Mammary epithelial cell (primary cell): Measurements from ENCODE around the gene RPAIN.

Source experiments
- EZH2 ChIP-seq: IDR thresholded peaks from 2 replicates; pipeline ENCODE4 v1.6.1; 2012; ENCODE audit warnings: low read length, inconsistent platforms, borderline replicate concordance
- TF ChIP-seq, protein P1 (sequence below), 2 donors: IDR thresholded peaks in 1 of 2; conservative IDR thresholded peaks in 1 of 2; 2 replicates each; pipeline ENCODE4 v1.5.1; 2011 to 2012; ENCODE audit warnings: inconsistent platforms in 2 of 2, low read length in 2 of 2, mild to moderate bottlenecking in 2 of 2, control low read depth in 1 of 2, low read depth in 1 of 2; ENCODE audit not compliant: insufficient read depth in 1 of 2; ENCODE audit errors: extremely low read depth in 1 of 2

DNA sequence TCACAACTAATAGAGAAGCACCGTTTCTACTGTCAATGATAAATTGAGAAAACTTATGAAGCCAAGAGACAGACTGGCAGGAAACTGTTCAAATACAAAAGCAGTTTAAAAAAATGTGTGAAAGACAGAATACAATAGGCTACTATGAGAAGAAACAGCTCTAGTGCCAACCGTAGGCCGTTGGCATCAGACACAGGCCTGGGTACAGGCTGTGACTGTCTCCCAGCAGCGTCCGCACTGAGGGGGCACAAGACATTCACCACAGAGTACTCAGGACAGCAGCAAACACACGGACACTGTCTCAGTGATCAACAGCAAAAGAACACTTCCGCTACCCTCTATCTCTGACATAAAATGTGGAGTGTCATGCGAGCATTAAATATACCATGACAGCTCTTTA, 26.8 kb downstream of the RPAIN start:
- no peak for TF ChIP-seq EZH2
- TF ChIP-seq, protein P1, sequence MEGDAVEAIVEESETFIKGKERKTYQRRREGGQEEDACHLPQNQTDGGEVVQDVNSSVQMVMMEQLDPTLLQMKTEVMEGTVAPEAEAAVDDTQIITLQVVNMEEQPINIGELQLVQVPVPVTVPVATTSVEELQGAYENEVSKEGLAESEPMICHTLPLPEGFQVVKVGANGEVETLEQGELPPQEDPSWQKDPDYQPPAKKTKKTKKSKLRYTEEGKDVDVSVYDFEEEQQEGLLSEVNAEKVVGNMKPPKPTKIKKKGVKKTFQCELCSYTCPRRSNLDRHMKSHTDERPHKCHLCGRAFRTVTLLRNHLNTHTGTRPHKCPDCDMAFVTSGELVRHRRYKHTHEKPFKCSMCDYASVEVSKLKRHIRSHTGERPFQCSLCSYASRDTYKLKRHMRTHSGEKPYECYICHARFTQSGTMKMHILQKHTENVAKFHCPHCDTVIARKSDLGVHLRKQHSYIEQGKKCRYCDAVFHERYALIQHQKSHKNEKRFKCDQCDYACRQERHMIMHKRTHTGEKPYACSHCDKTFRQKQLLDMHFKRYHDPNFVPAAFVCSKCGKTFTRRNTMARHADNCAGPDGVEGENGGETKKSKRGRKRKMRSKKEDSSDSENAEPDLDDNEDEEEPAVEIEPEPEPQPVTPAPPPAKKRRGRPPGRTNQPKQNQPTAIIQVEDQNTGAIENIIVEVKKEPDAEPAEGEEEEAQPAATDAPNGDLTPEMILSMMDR (conservative IDR thresholded peaks at IDR 0.05 in 1 of 2, IDR thresholded peaks at IDR 0.05 in 1 of 2; ENCODE audit: extremely low read depth in 1 of 2, insufficient read depth in 1 of 2, low read depth in 1 of 2, low read length in 2 of 2), result no peak
